Thoracic aorta (tissue), 2 donors: ENCODE measurements around the gene PDZRN3. TPM values are rescaled to one million over a fixed set of nuclear protein-coding genes. Genes with fewer than 3 reads are reported as not detected.

Experiments used
- ATAC-seq: fragments of 150-250 bp; one replicate; pipeline ENCODE4 v1.8.0; 2017; ENCODE audit warnings: low read depth; ENCODE audit not compliant: insufficient number of reproducible peaks, low FRiP score
- DNase-seq: peaks from one replicate; pipeline ENCODE4 v3.0.0-alpha.2; 2020; ENCODE audit warnings: low spot score
- H3K27ac ChIP-seq, 2 donors: fragments of 200-600 bp; sonication (generic); 1 replicate in 1 of 2; 2 replicates in 1 of 2; pipeline ENCODE4 v1.5.1; 2016; ENCODE audit warnings: mild to moderate bottlenecking in 2 of 2, moderate library complexity in 2 of 2
- H3K27me3 ChIP-seq: fragments of 200-600 bp; sonication (generic); replicated peaks from 2 replicates; pipeline ENCODE4 v1.6.0; 2016; ENCODE audit warnings: mild to moderate bottlenecking; ENCODE audit not compliant: insufficient read depth
- H3K36me3 ChIP-seq: fragments of 200-600 bp; sonication (generic); one replicate; pipeline ENCODE4 v1.5.1; 2016
- H3K4me1 ChIP-seq, 2 donors: fragments of 200-600 bp; sonication (generic); 1 replicate in 1 of 2; 2 replicates in 1 of 2; pipeline versions ENCODE4 v1.5.1 to v1.6.0; 2016; ENCODE audit warnings: low read depth in 2 of 2, mild to moderate bottlenecking in 1 of 2; ENCODE audit not compliant: control insufficient read depth in 1 of 2
- H3K4me3 ChIP-seq: fragments of 200-600 bp; sonication (generic); 2 replicates; pipeline ENCODE4 v1.5.1; 2016; ENCODE audit warnings: mild to moderate bottlenecking
- H3K9me3 ChIP-seq: fragments of 200-600 bp; sonication (generic); 2 replicates; pipeline ENCODE4 v1.5.1; 2016
- total RNA-seq, 2 donors: library from RNA; depleted of rRNA; stranded (reverse); fragments of >200 nt; gene quantifications; one replicate each; pipeline versions ENCODE4 v1.1.0 to v1.2.3, GENCODE V29; 2016
- TF ChIP-seq, protein P1 (sequence below): fragments of 200-600 bp; sonication (generic); IDR thresholded peaks from one replicate; pipeline ENCODE4 v1.5.1; 2019; ENCODE audit warnings: antibody characterized with exemption

The PDZRN3 gene
- total RNA-seq, 2 donors from 2014 or later = 140 to 166 TPM

GRCh38 chr3:73600293-73600938 is 24.3 kb downstream of the PDZRN3 start:
- Histone ChIP-seq H3K9me3 (no peaks in the 10 kb centered on the region), H3K27me3 (no peaks in the 10 kb centered on the region), H3K4me1 (peaks cover 33 to 78% of the 10 kb centered on the region in 2 donors), H3K4me3 (peak overlapping the region; percentile 12), H3K27ac (peak overlapping the region; percentile 30 to 37), H3K36me3 (peaks cover 4% of the 10 kb centered on the region)
- ATAC-seq (no peak), DNase-seq (no peak)
- TF ChIP-seq, protein P1, sequence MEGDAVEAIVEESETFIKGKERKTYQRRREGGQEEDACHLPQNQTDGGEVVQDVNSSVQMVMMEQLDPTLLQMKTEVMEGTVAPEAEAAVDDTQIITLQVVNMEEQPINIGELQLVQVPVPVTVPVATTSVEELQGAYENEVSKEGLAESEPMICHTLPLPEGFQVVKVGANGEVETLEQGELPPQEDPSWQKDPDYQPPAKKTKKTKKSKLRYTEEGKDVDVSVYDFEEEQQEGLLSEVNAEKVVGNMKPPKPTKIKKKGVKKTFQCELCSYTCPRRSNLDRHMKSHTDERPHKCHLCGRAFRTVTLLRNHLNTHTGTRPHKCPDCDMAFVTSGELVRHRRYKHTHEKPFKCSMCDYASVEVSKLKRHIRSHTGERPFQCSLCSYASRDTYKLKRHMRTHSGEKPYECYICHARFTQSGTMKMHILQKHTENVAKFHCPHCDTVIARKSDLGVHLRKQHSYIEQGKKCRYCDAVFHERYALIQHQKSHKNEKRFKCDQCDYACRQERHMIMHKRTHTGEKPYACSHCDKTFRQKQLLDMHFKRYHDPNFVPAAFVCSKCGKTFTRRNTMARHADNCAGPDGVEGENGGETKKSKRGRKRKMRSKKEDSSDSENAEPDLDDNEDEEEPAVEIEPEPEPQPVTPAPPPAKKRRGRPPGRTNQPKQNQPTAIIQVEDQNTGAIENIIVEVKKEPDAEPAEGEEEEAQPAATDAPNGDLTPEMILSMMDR = no peak

DNA sequence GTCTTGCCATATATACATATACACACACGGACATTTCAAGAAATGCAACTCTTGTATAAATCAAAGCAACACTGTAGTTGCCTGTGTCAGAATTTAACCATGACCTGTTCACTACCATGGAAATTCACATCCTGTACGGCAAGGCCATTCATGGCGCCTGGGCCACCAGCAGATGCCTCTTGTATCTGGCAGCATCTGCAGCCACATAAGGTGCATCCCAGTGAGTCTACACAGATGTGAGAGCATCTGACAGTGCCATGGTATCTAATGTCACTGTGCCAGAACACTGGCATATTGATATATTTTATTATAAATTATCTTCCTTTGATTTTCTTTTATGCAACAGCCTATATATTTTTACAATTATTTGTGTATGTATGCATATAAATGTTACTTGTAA is 25.1 kb downstream of the PDZRN3 start:
- Histone ChIP-seq H3K27ac (peak overlapping the region; percentile 30 to 37), H3K4me3 (no peak overlapping the region), H3K9me3 (no peaks in the 10 kb centered on the region), H3K4me1 (peaks cover 27 to 70% of the 10 kb centered on the region in 2 donors), H3K27me3 (no peaks in the 10 kb centered on the region), H3K36me3 (peaks cover 4% of the 10 kb centered on the region)
- DNase-seq (no peak), ATAC-seq (no peak)
- TF ChIP-seq, protein P1 = no peak

DNA sequence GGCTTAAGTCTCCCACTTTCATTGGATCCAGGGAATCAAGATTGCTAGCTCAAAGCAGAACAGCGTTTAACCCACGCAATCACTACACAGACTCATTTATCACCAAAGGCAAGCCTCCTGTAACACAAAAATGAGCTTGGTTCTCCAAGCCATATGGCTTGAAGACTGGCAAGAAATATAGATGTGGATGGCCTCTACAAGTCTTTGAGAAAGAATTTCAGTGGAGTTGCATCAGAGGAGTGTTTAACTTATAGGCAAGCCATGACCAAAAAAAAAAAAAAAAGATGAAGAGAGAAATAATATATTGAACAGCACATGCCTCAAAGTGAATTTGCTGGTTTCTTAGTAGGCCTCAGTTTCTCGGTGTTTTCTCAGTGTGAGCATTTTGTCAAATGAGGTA is 27.3 kb downstream of the PDZRN3 start:
- TF ChIP-seq, protein P1 = no peak

GRCh38 chr3:73592154-73593144 is 32.3 kb downstream of the PDZRN3 start:
- H3K36me3 ChIP-seq = peaks cover under 1% of the 10 kb centered on the region
- DNase-seq = no peak
- no peak overlapping the region for H3K4me3 ChIP-seq
- ATAC-seq = no peak
- H3K9me3 ChIP-seq = no peaks in the 10 kb centered on the region
- H3K27ac ChIP-seq = no peak overlapping the region
- TF ChIP-seq, protein P1 = no peak
- peaks cover 4 to 58% of the 10 kb centered on the region in 2 donors for H3K4me1 ChIP-seq
- H3K27me3 ChIP-seq = no peaks in the 10 kb centered on the region

More for the DNA sequence above, 27.3 kb downstream of the PDZRN3 start:
- ATAC-seq (no peak), DNase-seq (no peak)
- Histone ChIP-seq H3K9me3 (no peaks in the 10 kb centered on the region), H3K4me1 (peaks cover 16 to 57% of the 10 kb centered on the region in 2 donors), H3K4me3 (no peak overlapping the region), H3K36me3 (peaks cover 4% of the 10 kb centered on the region), H3K27ac (peak overlapping the region in 1 of 2 donors; percentile 10), H3K27me3 (no peaks in the 10 kb centered on the region)

DNA sequence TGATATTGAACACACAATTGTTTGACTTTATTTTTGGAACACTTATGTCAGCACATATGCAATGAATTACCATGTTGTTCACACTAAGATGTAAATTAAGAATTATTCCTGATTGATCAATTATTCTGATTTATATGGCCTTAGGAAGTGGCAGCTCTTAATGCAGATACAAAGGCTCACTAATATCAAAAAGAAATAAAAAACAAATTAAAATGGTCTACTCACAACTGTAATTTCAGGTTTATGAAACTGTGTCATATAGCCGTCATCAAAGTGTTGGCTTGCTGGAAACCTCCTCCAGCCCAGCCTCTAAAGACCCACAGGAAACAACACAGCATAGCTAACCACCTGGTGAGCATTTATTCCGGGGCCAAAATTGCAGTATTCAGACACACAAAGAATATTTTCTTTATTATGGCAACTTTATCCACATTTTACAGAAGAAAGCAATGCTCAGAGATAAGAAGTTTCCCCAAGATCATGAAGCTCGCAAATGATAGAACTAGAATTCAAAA is 33.4 kb downstream of the PDZRN3 start:
- Histone ChIP-seq H3K27ac (no peak overlapping the region), H3K4me3 (no peak overlapping the region), H3K4me1 (peaks cover 4 to 59% of the 10 kb centered on the region in 2 donors), H3K9me3 (no peaks in the 10 kb centered on the region), H3K27me3 (no peaks in the 10 kb centered on the region), H3K36me3 (no peaks in the 10 kb centered on the region)
- DNase-seq = no peak
- ATAC-seq = no peak
- TF ChIP-seq, protein P1 = no peak
